GM06990 (cell line): ENCODE measurements around the gene CSMD2.
A peak's percentile ranks its signal among the peaks of the same experiment; 100 is the strongest.

Source experiments
- DNase-seq: peaks from one replicate; pipeline ENCODE4 v3.0.0-alpha.2; 2011; ENCODE audit not compliant: insufficient read length; ENCODE audit errors: extremely low read depth
- H3K27me3 ChIP-seq: replicated peaks from 2 replicates; pipeline ENCODE4 v1.6.0; 2011; ENCODE audit warnings: low read length; ENCODE audit not compliant: control insufficient read depth, insufficient read depth
- H3K36me3 ChIP-seq: 2 replicates; pipeline ENCODE4 v1.5.1; 2011; ENCODE audit warnings: low read length; ENCODE audit not compliant: control insufficient read depth, insufficient read depth
- H3K4me3 ChIP-seq: replicated peaks from 2 replicates; pipeline ENCODE4 v1.5.1; 2011; ENCODE audit warnings: low read depth, mild to moderate bottlenecking, control low read depth, low read length
- TF ChIP-seq, protein P1 (sequence below): IDR thresholded peaks from 2 replicates; pipeline ENCODE4 v1.5.1; 2011; ENCODE audit warnings: low read length, control low read depth, mild to moderate bottlenecking, inconsistent platforms; ENCODE audit not compliant: insufficient read depth, poor library complexity, severe bottlenecking

CSMD2 gene

DNA sequence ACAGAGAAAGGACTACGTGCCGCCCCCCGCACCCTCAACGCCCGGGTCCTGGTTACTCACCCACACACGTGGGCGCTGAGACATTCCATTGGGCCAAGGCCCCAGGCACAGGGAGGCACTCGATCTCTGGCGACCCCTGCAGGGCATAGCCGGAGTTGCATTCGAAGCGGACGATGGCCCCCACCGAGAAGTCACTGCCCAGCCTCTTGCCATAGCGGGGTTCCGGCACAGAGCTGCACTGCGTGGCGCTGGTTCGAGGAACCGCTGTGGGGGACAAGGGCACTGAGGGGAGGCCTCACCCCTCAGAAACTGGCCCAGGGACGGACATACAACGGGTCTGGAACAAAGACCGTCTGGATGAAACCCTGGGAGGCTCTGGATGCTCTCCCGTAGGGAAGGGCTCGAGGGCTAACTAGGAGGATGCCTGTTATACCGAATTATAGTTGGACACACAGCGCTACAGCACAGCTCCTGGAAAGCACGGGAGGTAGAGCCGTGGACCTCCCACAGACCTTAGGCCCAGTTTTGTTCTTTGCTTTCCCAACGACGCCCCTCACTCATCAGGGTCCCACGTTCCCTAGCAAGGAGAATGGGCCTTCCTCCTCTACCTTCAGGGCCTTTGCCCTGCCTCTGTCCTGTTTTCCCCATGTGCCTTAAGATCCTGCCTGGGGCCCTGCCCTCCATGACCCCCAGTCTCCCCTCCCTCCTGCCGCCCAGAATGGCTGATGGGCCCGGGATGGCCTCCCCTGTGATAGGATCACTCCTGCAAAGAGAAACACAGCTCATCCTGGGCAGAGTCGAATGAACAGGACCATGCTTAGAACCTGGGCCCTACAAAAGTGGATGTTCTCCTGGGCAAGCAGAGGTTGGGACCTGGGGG is 539.8 kb downstream of the CSMD2 start:
- TF ChIP-seq, protein P1, sequence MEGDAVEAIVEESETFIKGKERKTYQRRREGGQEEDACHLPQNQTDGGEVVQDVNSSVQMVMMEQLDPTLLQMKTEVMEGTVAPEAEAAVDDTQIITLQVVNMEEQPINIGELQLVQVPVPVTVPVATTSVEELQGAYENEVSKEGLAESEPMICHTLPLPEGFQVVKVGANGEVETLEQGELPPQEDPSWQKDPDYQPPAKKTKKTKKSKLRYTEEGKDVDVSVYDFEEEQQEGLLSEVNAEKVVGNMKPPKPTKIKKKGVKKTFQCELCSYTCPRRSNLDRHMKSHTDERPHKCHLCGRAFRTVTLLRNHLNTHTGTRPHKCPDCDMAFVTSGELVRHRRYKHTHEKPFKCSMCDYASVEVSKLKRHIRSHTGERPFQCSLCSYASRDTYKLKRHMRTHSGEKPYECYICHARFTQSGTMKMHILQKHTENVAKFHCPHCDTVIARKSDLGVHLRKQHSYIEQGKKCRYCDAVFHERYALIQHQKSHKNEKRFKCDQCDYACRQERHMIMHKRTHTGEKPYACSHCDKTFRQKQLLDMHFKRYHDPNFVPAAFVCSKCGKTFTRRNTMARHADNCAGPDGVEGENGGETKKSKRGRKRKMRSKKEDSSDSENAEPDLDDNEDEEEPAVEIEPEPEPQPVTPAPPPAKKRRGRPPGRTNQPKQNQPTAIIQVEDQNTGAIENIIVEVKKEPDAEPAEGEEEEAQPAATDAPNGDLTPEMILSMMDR, result peak; percentile 60
- Histone ChIP-seq H3K27me3 (no peaks in the 10 kb centered on the region; the same call in none of the 2 replicates), H3K36me3 (no peaks in the 10 kb centered on the region), H3K4me3 (no peak overlapping the region)
- DNase-seq, result peak; percentile 18

DNA sequence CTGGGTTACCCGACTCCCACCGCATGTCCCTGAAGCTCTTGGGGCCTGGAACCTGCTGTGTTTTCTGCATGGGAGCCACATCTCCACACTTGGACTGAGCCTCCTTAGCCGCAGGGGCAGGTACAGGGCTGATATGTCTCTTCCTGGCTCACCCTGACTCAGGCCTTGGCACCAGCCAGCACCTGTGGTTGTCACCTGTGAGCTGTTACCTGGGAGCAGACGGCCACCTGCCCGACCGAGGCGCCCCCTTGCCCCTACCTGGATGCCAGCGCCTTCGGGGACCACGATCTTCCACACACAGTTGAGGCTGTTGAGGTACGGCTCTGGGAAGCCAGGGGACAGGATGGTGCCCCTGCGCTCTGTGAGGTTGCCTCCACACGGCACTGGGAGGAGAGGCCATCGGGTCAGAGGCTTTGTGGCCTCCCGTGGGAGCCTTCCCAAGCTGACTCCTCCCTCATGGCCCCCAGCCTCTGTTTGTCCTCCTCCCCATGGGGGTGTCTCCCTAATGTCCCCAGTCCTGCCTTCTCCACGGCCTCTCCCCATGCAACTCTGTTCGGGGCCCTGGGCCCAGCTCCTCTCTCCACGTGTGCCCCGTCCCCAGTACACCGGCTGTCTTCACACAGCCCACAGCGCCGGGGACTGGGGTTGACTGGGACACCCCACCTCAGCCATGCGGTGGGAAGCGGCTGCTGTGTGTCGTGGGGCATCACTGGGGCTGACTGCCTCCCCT is 540.6 kb downstream of the CSMD2 start:
- TF ChIP-seq, protein P1, result no peak
- no peaks in the 10 kb centered on the region for H3K36me3 ChIP-seq
- no peak for DNase-seq
- no peak overlapping the region for H3K4me3 ChIP-seq
- no peaks in the 10 kb centered on the region; the same call in none of the 2 replicates for H3K27me3 ChIP-seq

DNA sequence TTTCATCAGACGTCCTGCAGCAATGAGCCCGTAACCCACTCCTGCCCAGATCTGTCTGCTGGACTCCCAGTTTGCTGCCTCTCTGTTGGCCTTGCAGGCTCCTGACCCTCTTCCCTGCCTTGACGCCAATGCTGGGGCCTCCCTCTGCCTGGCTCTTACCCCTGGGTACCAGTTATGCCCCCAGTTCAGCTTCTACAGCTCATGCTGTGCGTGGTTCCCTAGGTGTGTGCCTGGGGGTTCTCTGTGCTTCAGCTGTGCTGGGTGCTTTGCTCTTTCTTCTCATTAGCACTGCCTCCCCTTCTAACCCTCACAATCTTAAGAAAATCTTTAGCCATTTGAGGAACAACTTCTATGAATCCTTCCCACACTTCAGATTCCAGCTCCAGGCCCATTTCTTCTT is 541.2 kb downstream of the CSMD2 start:
- Histone ChIP-seq H3K36me3 (no peaks in the 10 kb centered on the region), H3K27me3 (no peaks in the 10 kb centered on the region; the same call in none of the 2 replicates), H3K4me3 (no peak overlapping the region)
- no peak for DNase-seq
- TF ChIP-seq, protein P1, result no peak

DNA sequence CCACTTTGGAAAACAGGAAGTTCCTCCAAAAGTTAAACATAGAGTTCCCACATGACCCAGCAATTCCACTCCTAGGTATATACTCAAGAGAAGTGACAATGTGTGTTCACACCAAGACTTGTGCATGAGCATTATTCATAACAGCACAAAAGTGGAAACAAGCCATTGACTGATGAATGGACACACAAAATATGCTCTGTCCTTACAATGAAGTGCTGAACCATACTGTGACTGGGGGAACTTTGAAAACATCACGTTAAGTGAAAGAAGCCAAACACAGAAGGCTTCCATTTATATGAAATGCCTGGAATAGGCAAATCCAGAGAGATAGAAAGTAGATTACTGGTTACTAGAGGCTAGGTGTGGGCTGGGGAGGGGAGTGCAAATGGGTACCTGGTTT is 542.3 kb downstream of the CSMD2 start:
- TF ChIP-seq, protein P1, result no peak
- no peaks in the 10 kb centered on the region for H3K36me3 ChIP-seq
- H3K27me3 ChIP-seq, result no peaks in the 10 kb centered on the region; the same call in none of the 2 replicates

DNA sequence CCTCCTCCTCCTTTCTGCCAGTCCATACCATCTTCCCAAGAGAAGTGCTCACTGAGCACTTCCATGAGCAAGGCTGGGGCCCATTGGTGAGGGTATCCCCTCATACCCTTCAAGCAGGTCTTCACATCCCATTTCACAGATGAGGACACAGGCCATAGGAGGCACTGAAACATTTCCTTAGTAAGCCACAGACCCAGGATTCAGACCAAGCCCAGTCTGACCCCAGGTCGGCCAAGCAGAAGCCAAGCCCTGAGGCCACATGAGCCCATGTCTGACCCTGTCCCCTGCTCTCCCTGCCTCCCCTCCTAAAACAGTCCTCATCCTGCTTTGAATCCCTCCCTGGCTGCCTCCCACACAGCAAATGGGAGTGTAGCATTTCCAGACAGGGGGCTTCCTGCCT is 546.4 kb downstream of the CSMD2 start:
- DNase-seq, result no peak
- Histone ChIP-seq H3K27me3 (peaks cover 3% of the 10 kb centered on the region), H3K4me3 (no peak overlapping the region), H3K36me3 (no peaks in the 10 kb centered on the region)
- TF ChIP-seq, protein P1, result no peak

More for the DNA sequence above, 542.3 kb downstream of the CSMD2 start:
- H3K4me3 ChIP-seq, result no peak overlapping the region
- no peak for DNase-seq
